Neural progenitor cell (in vitro differentiated cells): ENCODE measurements around the gene PTPN14. TPM values are rescaled to one million over a fixed set of nuclear protein-coding genes. Genes with fewer than 3 reads are reported as not detected.

Experiments
- DNase-seq: peaks from one replicate; pipeline ENCODE4 v3.0.0-alpha.2; 2016; ENCODE audit warnings: low spot score
- H2AFZ ChIP-seq: fragments of 200-600 bp; sonication (generic); replicated peaks from 2 replicates; pipeline ENCODE4 v1.6.1; 2016; ENCODE audit warnings: antibody characterized with exemption
- H3F3A ChIP-seq: fragments of 200-600 bp; sonication (generic); 2 replicates; pipeline ENCODE4 v1.6.1; 2016; ENCODE audit warnings: antibody characterized with exemption, low read depth
- H3K27ac ChIP-seq: fragments of 200-600 bp; sonication (generic); 2 replicates; pipeline ENCODE4 v1.5.1; 2016; ENCODE audit warnings: mild to moderate bottlenecking
- H3K27me3 ChIP-seq: fragments of 200-600 bp; sonication (generic); 2 replicates; pipeline ENCODE4 v1.6.1; 2016; ENCODE audit warnings: mild to moderate bottlenecking, moderate library complexity
- H3K36me3 ChIP-seq: fragments of 200-600 bp; sonication (generic); 2 replicates; pipeline ENCODE4 v1.5.1; 2016
- H3K4me1 ChIP-seq: fragments of 200-600 bp; sonication (generic); 2 replicates; pipeline ENCODE4 v1.6.1; 2016; ENCODE audit warnings: mixed run types
- H3K4me2 ChIP-seq: fragments of 200-600 bp; sonication (generic); 2 replicates; pipeline ENCODE4 v1.6.1; 2016
- H3K4me3 ChIP-seq: fragments of 200-600 bp; sonication (generic); 2 replicates; pipeline ENCODE4 v1.5.1; 2016
- H3K79me2 ChIP-seq: fragments of 200-600 bp; sonication (generic); 2 replicates; pipeline ENCODE4 v1.6.1; 2016; ENCODE audit warnings: low read depth
- H3K9ac ChIP-seq: fragments of 200-600 bp; sonication (generic); 2 replicates; pipeline ENCODE4 v1.6.1; 2016
- H3K9me3 ChIP-seq: fragments of 200-600 bp; sonication (generic); 2 replicates; pipeline ENCODE4 v1.5.1; 2016; ENCODE audit warnings: low read depth
- H4K20me1 ChIP-seq: fragments of 200-600 bp; sonication (generic); 2 replicates; pipeline ENCODE4 v1.6.1; 2016; ENCODE audit warnings: low read depth
- H3K27ac Mint-ChIP-seq: 3 replicates; pipeline ENCODE4 v1.8.0; 2021; ENCODE audit warnings: mixed read lengths
- H3K27me3 Mint-ChIP-seq: 2 replicates; pipeline ENCODE4 v1.8.0; 2022; ENCODE audit warnings: low read depth, mild to moderate bottlenecking, inconsistent platforms, moderate library complexity, mixed read lengths; ENCODE audit not compliant: insufficient read depth
- H3K36me3 Mint-ChIP-seq: 3 replicates; pipeline ENCODE4 v1.8.0; 2021; ENCODE audit warnings: mixed read lengths
- H3K4me1 Mint-ChIP-seq: 3 replicates; pipeline ENCODE4 v1.8.0; 2021; ENCODE audit warnings: mixed read lengths
- H3K4me3 Mint-ChIP-seq: 3 replicates; pipeline ENCODE4 v1.8.0; 2021; ENCODE audit warnings: mild to moderate bottlenecking, moderate library complexity, mixed read lengths
- H3K9me3 Mint-ChIP-seq: 3 replicates; pipeline ENCODE4 v1.8.0; 2020; ENCODE audit warnings: mixed read lengths
- CTCF ChIP-seq: fragments of 200-600 bp; sonication (generic); IDR thresholded peaks from 2 replicates; pipeline ENCODE4 v1.5.1; 2017; ENCODE audit warnings: antibody characterized with exemption, mild to moderate bottlenecking
- EZH2 ChIP-seq: fragments of 200-600 bp; sonication (generic); IDR thresholded peaks from 2 replicates; pipeline ENCODE4 v1.6.1; 2017; ENCODE audit warnings: antibody characterized with exemption, mild to moderate bottlenecking, moderate library complexity
- EZH2phosphoT487 ChIP-seq: fragments of 200-600 bp; sonication (generic); IDR thresholded peaks from 2 replicates; pipeline ENCODE4 v1.6.1; 2017; ENCODE audit warnings: antibody characterized with exemption
- total RNA-seq: library from RNA; depleted of rRNA; stranded (reverse); fragments of >200 nt; gene quantifications from 2 replicates; pipeline ENCODE4 v1.2.3, GENCODE V29; 2015; ENCODE audit warnings: low replicate concordance

Gene PTPN14
- total RNA-seq, 1 donor from 2014 or later = 28.3 TPM

GRCh38 chr1:214362188-214362882, 189.1 kb downstream of the PTPN14 start:
- H3K36me3 ChIP-seq = no peaks in the 10 kb centered on the region

GRCh38 chr1:214361636-214362035, 189.8 kb downstream of the PTPN14 start:
- Histone ChIP-seq H3K79me2 (no peaks in the 10 kb centered on the region), H3K4me1 (no peaks in the 10 kb centered on the region), H3F3A (no peaks in the 10 kb centered on the region), H3K4me3 (no peak overlapping the region), H3K9me3 (no peaks in the 10 kb centered on the region), H3K36me3 (no peaks in the 10 kb centered on the region), H3K9ac (no peak overlapping the region), H3K4me2 (no peak overlapping the region), H3K27ac (no peak overlapping the region), H4K20me1 (no peaks in the 10 kb centered on the region), H3K27me3 (no peaks in the 10 kb centered on the region), H2AFZ (no peak overlapping the region)
- Mint-ChIP-seq H3K36me3 (peaks cover 47% of the 10 kb centered on the region), H3K4me1 (peaks cover 7% of the 10 kb centered on the region), H3K27ac (no peak overlapping the region), H3K4me3 (no peak overlapping the region), H3K27me3 (peaks cover 7% of the 10 kb centered on the region), H3K9me3 (no peaks in the 10 kb centered on the region)
- DNase-seq = no peak
- TF ChIP-seq EZH2phosphoT487 (no peak), EZH2 (no peak), CTCF (no peak)

More at GRCh38 chr1:214362188-214362882, 189.1 kb downstream of the PTPN14 start:
- Histone ChIP-seq H3K27me3 (no peaks in the 10 kb centered on the region), H3K4me3 (no peak overlapping the region), H3K4me1 (no peaks in the 10 kb centered on the region), H4K20me1 (no peaks in the 10 kb centered on the region), H3K9me3 (no peaks in the 10 kb centered on the region), H3K9ac (no peak overlapping the region), H3F3A (no peaks in the 10 kb centered on the region), H3K27ac (no peak overlapping the region), H3K4me2 (no peak overlapping the region), H3K79me2 (no peaks in the 10 kb centered on the region), H2AFZ (no peak overlapping the region)
- Mint-ChIP-seq H3K9me3 (no peaks in the 10 kb centered on the region), H3K27ac (no peak overlapping the region), H3K27me3 (peaks cover 7% of the 10 kb centered on the region), H3K36me3 (peaks cover 44% of the 10 kb centered on the region), H3K4me3 (no peak overlapping the region), H3K4me1 (peaks cover 7% of the 10 kb centered on the region)
- DNase-seq = no peak
- no peak for TF ChIP-seq CTCF
- TF ChIP-seq EZH2phosphoT487 = no peak
- no peak for TF ChIP-seq EZH2

GRCh38 chr1:214360525-214361164, 190.8 kb downstream of the PTPN14 start:
- no peak overlapping the region for H3K27ac ChIP-seq
- H3K4me1 Mint-ChIP-seq = peaks cover 7% of the 10 kb centered on the region
- H3K27me3 ChIP-seq = no peaks in the 10 kb centered on the region
- no peak overlapping the region for H3K27ac Mint-ChIP-seq
- H3K4me2 ChIP-seq = no peak overlapping the region
- no peak overlapping the region for H2AFZ ChIP-seq
- H3K4me3 ChIP-seq = no peak overlapping the region
- H3K9me3 Mint-ChIP-seq = no peaks in the 10 kb centered on the region
- H3K9me3 ChIP-seq = no peaks in the 10 kb centered on the region
- DNase-seq = no peak
- TF ChIP-seq EZH2phosphoT487 (no peak), EZH2 (no peak), CTCF (no peak)
- H3K4me3 Mint-ChIP-seq = no peak overlapping the region
- no peaks in the 10 kb centered on the region for H4K20me1 ChIP-seq
- no peaks in the 10 kb centered on the region for H3K4me1 ChIP-seq
- no peak overlapping the region for H3K9ac ChIP-seq
- no peaks in the 10 kb centered on the region for H3F3A ChIP-seq
- H3K79me2 ChIP-seq = no peaks in the 10 kb centered on the region
- H3K36me3 ChIP-seq = no peaks in the 10 kb centered on the region
- H3K36me3 Mint-ChIP-seq = peaks cover 49% of the 10 kb centered on the region
- peaks cover 9% of the 10 kb centered on the region for H3K27me3 Mint-ChIP-seq
